NCI-H1436 treated with DMSO at 0.1 percent for 48 hours (cell line): ENCODE data around the gene MYBPH.

Source experiments
- DNase-seq: peaks from one replicate; lab custom pipeline; 2025; lab: John Stamatoyannopoulos, UW

MYBPH gene

GRCh38 chr1:203148579-203148978, 27.0 kb downstream of the MYBPH start:
- no peak for DNase-seq

- DNase-seq = no peak
Measured at GRCh38 chr1:203148127-203148526, 27.5 kb downstream of the MYBPH start.

- DNase-seq = no peak
Measured at GRCh38 chr1:203147376-203147775, 28.2 kb downstream of the MYBPH start.

GRCh38 chr1:203146537-203146936, 29.1 kb downstream of the MYBPH start:
- DNase-seq = no peak

- DNase-seq = no peak
Measured at GRCh38 chr1:203146042-203146369, 29.6 kb downstream of the MYBPH start.

- DNase-seq = no peak
Measured at GRCh38 chr1:203145321-203146041, 30.1 kb downstream of the MYBPH start.

- DNase-seq = no peak
Measured at GRCh38 chr1:203144661-203145060, 31.0 kb downstream of the MYBPH start.

- no peak for DNase-seq
Measured at GRCh38 chr1:203143641-203144040, 32.0 kb downstream of the MYBPH start.

- peak; percentile 99 for DNase-seq
Measured at GRCh38 chr1:203142684-203143408, 32.8 kb downstream of the MYBPH start.

- no peak for DNase-seq
Measured at GRCh38 chr1:203142124-203142523, 33.5 kb downstream of the MYBPH start.

GRCh38 chr1:203140743-203141520, 34.7 kb downstream of the MYBPH start:
- DNase-seq = no peak

- DNase-seq = no peak
Measured at GRCh38 chr1:203139976-203140475, 35.6 kb downstream of the MYBPH start.

- no peak for DNase-seq
Measured at GRCh38 chr1:203138066-203138465, 37.6 kb downstream of the MYBPH start.

GRCh38 chr1:203137324-203137723, 38.3 kb downstream of the MYBPH start:
- no peak for DNase-seq

- no peak for DNase-seq
Measured at GRCh38 chr1:203136409-203137042, 39.1 kb downstream of the MYBPH start.

- no peak for DNase-seq
Measured at GRCh38 chr1:203135636-203136305, 39.9 kb downstream of the MYBPH start.

GRCh38 chr1:203133970-203134725, 41.5 kb downstream of the MYBPH start:
- no peak for DNase-seq

GRCh38 chr1:203131548-203132200, 44.0 kb downstream of the MYBPH start:
- no peak for DNase-seq

GRCh38 chr1:203130358-203130985, 45.2 kb downstream of the MYBPH start:
- no peak for DNase-seq
